HG03025 (cell line): ENCODE measurements around the gene GNAS-AS1.

Source experiments
- ATAC-seq: cut with Tn5 transposase; IDR thresholded peaks from one replicate; pipeline ENCODE4 v1.9.1; 2021; ENCODE audit warnings: mild to moderate bottlenecking, moderate library complexity; ENCODE audit not compliant: unreplicated experiment, low FRiP score

Gene GNAS-AS1

DNA sequence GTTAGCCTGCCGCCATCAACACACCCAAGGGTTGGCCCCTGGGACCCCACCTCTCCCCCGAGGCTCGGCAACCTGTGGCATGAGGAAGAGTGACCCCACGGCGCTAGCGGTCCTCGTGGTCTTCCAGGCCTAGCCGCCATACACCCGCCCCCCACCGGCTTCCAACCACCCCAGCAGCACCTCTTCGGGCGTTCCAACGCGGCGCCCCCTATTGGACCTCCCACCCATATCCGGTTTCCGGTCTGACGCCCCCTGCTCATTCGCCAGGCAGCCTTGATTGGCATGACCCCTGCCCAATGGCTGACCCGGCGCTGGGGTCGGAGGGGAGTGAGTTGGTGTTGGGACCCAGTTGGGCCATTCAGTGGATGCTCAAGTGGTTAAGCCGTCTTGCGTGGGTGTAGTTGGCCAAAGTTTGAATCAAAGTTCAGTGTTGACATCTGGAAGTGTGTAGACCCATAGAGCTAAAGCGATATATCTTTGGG is at the start of gene GNAS-AS1:
Gene GNAS-AS1 (minus strand): TSS at position 210 of the 482 bp plus-strand sequence.
- ATAC-seq, result peak; percentile 68

DNA sequence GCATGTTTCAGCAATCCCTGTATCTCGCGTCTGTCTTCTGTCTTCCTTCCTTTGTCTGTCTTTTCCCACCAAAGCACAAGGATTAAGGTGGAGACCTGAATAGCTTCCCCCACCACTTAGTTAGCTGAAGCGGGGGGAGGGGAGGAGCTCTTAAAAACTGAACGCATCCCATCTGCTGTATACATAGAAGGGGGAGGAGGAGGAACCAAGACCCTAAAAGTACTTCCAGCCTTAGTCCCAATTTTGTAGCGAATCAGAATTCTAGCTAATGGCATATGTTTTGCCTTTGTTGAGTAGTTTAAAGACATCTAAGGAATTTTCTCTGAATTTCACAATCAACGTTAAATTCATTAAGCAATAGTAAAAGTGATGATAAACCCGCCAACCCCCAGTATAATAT is 49.7 kb upstream of the GNAS-AS1 start:
- ATAC-seq, result no peak

DNA sequence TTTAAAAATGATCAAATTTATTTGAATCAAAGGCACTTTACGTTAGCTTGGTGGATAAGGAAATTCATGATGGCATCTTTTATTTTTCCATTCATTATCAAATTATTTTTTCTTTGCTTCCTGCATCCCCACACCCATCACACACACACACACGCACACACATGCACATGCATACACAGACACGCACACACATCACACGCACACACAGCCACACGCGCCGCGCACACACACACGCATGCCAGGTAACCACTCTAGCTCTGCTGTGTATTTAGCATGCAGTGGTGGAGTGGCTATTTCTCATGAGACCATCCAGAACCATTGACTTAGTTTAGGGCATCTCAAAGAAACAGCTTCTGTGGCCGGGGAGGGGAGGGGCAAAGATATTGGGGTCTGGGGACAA is 48.8 kb upstream of the GNAS-AS1 start:
- no peak for ATAC-seq

DNA sequence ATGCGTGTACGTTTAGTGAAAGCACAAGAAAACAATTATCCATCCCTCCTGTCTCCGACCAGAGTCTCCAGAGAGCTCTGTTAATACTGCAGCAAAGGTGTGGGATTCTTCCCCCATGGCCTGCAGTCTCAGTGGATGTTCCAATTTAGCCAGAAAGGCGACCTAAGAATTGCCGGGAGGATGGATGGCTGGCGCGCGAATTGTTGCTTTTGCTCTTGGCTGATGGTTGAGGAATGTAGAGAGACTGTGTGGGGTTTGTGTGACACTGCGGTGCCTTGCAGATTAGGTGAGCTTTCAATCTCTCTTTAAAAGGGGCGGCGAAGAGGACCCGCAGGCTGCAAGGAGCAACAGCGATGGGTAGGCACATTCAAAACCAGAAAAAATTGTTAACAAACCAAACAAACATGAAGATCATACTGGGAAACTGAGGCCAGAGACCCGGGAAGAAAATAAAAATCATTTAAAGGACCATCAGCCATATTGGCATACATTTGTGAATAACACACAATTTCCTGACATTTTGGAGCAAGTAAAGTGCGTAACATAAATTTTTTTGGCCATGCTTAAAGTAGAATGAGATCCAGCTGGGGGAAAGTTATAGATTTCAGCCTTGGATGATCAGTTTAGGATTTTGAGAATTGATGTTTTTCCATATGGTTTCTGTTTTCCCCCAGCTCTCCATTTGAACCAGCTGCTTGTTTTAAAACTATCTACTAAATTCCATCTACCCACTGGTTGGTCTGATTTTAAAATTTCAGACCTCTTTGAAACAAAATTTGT is 48.1 kb upstream of the GNAS-AS1 start:
- ATAC-seq, result no peak

DNA sequence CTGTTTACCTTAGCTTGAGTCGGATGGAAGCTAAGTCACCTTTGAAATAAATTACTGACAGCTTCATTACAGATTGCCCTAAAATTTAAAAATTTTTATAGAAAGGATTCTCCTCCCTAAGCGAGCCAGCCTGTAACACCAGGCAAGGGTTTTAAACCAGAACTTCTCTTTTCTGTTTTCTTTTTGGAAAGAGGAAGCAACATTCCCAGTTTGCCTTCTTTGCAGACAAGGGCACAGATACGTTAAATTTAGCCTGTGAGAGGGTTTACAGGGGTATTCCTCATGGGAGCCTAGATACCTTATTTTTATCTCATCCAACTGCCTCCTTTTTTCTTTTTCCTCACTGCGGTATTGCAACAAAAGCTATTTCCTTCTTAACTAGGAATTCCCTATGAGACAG is 46.8 kb upstream of the GNAS-AS1 start:
- no peak for ATAC-seq

DNA sequence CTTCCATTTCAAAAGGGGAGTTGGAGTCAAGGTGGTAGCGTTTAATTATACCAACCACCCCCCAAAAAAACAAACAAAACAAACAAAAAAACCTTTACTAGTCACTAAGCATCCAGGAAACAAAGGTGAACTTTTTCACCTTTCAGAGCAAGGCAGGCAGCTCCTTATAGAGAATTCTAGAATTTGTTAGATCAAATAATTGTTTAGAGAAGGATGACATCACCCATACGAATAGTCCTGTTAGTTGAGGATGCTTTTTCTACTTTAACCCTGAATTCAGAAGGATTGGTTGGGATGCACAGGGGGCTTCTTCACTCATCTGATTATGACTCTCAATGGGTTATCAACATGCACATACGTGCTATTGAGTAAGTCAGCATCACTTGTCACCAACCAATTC is 46.1 kb upstream of the GNAS-AS1 start:
- no peak for ATAC-seq

DNA sequence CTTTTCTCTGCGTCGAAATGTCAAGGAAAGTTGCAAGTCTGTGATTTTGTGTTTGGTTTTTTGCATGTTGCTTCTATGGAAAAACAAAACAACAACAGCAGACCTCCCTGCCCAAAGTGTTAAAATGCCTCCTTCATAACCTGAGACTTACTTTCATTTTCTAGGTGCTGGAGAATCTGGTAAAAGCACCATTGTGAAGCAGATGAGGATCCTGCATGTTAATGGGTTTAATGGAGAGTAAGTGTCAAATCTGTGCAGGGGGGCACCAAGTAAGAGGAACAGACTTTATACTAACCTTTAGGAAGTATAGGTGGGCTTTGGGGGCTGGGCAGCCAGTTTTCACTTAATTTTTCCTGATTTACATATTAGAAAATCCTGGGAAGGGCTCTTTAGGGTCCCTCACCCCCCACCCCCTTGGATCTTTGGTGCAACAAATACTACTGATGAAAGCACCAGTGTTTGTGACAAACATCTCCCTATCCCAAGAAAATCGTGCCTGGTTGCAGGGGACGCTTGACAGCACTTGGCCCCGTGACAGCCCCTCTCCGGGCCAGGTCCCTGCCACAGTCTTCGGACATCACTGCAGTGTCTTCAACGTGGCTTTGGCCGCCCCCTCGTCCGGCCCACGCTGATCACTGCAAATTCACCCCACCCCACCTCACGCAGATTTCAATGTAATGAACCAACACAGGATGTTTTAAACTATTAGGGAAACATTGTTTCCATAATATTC is 44.9 kb upstream of the GNAS-AS1 start:
- ATAC-seq, result no peak

DNA sequence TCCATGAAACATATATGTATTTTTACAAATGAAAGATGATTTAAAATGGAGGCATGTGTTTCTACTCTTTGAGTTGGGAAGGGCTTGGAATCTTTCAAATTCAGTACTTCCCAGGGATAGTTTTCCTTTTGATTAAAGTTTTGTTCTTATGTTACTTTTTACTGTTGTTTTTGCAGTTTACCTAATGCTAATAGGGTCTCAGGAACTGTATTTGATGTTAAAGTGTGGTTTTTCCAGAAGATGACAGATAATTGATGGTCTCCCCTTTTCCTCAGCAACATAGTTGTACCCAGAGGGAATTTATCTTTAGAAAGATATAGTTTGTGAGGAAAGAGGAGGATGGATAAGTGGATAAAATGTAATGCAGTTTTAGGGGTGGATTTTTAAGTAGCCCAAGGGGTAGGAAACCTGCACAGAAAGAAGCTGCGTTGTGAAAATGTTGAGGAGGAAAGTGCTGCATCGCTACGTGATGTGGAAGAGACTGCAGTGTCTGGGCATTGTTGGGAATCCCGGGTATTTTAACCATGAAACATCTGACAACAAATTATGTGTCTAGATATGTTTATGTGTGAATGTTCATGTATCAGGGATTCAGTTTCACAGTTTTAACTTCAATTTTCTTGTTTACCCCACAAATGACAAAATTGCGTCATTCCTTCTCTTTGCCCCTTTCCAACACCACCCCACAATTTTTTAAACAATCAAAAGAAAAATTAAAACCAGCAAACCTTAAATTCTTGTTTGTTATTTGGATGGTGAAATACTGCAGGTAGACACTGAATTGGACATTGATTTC is 44.1 kb upstream of the GNAS-AS1 start:
- no peak for ATAC-seq

DNA sequence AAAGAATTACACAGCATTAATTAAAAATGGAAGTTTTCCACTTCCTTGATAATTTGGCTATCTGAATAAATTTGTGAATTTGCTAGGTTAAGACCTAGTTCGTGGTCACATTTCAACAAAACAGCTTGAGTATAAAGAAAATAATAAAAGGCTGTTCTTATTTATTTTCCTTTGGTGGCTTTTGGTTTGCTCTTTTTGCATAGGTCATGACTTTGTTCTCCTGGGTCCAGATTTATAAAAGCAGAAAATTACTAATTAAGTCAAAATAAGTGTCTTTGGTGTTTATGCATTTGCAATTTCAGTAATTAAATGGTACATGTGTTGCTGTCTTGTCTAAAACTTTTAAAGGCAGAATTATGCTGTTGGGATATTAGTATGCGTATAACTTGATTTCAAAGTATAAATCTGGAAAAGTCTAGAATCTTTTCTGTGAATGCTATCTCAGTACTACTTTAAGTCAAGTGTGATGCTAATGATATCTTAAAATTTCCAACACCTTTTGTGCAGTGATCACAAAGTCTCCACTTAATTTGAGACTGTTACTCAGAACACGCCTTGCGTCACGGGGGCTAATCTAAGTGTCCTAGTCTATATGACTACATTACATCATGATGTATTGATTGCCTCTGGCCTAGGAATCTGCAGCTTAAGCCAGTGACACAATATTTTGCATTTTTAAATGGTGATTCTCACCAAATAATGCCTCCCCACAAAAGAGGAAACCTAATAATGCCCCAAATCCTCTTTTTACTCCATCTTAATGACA is 42.8 kb upstream of the GNAS-AS1 start:
- no peak for ATAC-seq

DNA sequence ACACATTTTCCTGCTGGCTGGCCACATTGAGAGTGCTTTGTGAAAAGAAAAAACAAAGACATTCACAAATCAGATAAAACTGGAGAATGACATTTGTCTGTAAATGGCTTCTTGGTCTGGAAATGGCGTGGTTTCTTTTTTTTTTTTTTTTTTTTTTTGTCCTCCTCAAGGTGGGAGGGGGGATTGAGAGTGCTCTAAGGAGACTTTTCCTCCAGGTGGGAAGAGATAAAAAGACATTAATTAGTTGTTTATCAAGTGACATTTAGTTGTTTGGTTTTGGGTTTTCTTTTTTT is 42.2 kb upstream of the GNAS-AS1 start:
- no peak for ATAC-seq

DNA sequence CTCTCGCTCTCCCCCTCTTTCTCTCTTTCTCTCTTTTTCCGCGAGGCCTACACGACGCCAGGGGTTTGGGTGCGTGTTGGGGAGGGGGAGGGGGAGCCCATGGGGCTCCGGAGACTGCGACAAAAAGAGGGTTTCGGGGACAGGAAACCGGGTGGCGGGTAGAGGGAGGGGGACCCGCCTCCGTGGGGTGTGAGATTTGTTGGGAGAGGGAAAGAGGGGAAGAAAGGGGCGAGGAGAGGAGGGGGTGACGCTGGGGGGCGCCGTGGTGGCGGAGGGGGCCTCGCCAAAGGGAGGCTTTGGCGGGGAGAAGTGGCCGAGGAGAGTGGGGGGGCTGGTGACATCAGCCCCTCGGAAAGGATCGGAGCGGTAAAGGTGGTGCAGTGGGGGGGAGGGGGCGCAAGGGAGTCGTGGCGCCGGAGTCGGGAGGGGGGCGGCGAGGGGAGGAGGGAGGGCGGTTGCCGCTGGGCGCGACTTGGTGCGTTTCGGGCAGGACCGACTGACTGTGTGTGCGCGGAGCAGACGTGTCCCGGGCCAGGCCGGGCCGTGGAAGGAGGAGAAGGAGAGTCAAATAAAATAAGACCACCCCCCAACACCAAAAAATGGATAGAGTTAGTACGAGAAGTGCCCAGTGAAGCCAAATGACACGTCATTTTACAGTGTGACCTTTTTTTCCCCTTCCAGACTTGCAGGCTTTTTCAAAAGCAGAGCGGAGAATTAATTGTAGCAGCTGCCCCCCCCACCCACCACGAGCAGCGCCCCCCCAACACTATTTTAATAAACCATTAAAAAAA is 41.6 kb upstream of the GNAS-AS1 start:
- ATAC-seq, result peak; percentile 4

DNA sequence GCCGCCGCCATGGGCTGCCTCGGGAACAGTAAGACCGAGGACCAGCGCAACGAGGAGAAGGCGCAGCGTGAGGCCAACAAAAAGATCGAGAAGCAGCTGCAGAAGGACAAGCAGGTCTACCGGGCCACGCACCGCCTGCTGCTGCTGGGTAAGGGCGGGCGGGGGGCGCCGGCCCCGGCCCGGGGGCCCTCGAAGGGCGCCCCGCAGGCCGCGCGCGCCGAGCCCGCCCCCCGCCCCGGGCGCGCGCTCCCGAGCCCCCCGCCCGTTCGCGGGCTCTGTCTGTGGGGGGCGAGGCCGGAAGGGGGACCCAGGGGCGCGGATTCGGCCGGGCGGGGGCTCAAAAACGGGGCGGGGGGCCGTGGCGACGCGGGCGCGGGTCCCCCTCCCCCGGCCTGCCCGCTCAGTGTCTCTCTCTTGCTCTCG is 41.0 kb upstream of the GNAS-AS1 start:
- peak; percentile 1 for ATAC-seq

DNA sequence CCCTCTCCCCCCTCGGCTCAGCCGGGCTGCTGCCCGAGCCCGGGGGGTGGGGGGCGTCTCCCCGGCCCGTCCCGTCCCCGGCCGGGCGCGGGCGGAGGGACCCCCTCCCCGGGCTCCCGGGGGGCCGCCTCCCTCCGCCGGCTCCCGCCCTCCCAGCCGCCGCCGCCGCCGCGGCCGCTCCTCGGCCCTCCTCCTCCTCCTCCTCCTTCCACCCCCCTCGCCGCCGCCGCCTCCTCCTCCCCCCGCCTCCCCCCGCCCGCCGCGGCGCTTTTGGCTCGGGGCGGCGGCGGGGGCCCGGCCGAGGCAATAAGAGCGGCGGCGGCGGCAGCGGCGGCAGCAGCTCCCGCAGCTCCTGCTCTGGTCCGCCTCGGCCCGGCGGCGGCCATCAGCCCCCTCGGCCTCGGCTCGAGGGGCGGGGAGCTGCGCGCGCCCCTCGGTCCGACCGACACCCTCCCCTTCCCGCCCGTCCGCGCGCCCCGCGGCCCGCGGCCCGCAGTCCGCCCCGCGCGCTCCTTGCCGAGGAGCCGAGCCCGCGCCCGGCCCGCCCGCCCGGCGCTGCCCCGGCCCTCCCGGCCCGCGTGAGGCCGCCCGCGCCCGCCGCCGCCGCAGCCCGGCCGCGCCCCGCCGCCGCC is 40.5 kb upstream of the GNAS-AS1 start:
- ATAC-seq, result peak; percentile 16

DNA sequence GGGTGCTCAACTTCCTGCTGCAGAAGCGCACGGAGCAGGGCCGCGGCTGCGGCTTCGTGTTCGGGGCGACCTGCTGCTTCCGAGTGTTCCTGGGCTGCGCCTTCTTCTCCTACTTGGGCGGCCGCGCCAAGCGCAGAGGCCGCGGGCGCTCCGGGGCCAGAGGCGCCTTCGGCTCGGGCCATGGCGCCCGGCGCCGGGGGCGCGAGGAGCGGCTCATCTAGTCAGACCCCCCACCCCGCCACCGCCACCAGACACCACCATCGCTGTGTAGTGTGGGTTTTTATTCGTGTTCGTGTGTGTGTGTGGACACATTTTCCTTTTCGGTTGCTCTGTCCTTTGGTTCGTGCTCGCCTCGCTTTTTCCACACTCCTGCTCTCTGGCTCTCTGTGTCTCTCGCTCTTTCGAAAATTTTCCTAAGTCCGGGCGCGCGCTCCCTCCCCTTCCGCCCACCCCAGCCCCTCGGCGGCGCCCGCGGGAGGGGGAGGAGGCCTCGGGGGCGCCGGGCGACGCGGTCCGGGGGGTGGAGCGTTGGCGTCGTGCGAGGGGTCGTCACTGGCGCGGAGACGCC is 39.9 kb upstream of the GNAS-AS1 start:
- peak; percentile 25 for ATAC-seq

DNA sequence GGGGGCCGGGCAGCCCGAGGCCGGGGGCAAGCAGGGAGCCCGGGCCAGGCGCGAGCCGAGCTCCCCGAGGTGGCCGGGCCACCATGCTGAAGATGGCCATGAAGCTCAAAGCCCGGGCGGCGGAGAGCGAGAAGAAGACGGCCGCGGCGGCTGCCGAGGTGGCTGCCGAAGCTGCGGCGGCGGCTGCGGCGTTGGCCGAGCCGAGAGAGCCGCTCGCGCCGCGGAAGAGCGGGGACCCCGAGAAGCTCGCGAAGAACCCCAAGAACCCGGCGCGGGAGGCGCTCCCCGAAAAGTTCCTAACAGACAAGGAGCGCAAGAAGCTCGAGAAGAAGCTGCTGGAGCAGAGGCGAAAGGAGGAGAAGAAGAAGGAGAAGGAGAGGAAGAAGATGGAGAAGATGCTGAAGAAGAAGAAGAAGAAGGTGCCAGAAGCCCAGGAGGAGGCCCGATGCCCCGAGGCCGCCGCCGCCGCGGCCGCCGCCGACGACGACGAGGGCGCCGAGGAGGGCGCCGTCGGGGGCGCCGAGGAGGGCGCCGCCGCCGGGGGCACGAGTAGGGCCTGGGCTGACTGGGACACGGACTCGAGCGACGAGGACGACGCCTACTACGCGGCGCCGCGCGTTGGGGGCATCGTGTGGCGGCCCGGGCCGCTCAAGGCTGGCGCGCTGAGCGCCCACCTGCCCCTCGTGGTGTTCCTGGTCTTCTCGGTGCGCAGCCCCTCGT is 39.3 kb upstream of the GNAS-AS1 start:
- no peak for ATAC-seq

DNA sequence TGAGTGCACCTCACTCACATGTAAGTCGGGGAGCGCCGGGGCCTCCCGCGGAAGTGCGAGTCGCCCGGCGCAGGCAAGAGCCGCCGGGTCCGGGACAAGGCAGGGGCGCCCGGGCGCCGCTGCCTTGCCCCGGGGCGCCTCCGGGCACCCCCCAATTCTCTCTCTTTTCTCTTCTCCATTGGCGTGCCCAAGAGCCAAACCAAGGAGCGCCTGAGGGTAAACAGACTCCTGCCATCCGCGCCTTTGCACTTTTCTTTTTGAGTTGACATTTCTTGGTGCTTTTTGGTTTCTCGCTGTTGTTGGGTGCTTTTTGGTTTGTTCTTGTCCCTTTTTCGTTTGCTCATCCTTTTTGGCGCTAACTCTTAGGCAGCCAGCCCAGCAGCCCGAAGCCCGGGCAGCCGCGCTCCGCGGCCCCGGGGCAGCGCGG is 38.6 kb upstream of the GNAS-AS1 start:
- no peak for ATAC-seq

DNA sequence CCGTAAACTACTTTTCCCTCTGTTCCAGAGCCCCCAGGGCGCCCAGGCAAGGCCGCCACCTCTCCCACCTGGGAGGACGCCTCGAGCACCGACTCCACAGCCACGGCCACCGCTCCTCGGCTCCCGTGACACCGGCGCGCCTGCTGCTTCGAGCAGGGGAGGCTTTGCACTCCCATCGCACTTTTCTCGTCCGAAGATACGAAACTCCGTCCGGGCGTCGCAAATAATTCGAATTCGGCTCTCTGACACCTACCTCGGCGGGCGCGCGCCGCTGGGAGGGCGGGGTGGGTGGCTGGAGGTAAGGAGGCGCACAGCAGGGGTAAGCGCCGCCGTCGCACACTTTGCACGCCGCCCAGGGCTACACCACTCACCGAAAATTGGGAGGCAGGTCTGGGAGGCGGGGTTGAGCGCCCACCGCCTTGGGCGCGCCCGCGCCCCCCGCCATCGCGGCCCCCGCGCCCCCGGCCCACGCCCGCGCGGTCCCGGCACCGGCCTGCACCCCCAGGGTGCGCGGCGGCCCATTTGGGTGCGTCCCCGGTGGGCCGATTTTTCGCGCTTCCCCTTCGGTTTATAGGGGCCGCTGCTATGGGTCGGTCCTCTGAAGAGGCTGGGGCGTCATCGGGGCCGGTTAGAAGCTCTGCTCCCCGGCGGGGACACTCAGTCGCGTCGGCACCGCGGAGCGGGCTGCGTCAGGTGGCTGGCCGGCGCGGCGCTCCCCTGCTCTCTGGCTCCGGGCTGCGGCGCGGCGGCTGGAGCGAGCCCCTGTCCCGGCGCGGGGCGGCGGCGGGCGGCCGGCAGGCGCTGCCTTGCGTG is 38.0 kb upstream of the GNAS-AS1 start:
- peak; percentile 32 for ATAC-seq
